ENCODE data around the gene SPR. TPM values are rescaled to one million over a fixed set of nuclear protein-coding genes. Genes with fewer than 3 reads are reported as not detected.

The SPR gene
- total and polyA plus RNA-seq, 2 of the 13 experiments (the other 11 are each of a cell fraction or from before 2014, with no cell fraction given): 34.0 to 96.0 TPM

DNA sequence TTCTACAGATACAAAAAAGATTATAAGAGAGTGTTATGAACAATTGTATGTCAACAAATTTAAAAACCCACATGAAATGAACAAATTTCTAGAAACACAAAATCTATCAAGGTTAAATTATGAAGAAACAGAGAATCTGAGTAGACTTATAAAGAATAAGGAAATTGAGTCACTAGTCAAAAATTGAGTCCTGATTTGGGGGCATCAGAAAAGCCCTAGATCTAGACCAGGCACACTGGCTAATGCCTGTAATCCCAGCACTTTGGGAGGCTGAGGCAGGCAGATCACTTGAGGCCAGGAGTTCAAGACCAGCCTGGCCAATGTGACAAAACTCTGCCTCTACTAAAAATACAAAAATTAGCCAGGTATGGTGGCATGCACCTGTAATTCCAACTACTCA lies 15.3 kb upstream of the SPR start:
- Histone ChIP-seq H3K9me3 (ENCODE audit: low read length) (no peaks in the 10 kb centered on the region; the same call in 1 of the 2 replicates), H3K9ac (ENCODE audit: insufficient read depth, low read depth, low read length) (no peak overlapping the region), H3K27ac (ENCODE audit: extremely low read length, insufficient read depth, low read length) (no peak overlapping the region), H4K20me1 (ENCODE audit: insufficient read depth, low read length) (no peaks in the 10 kb centered on the region), H2AFZ (ENCODE audit: low read length) (no peak overlapping the region), H3K4me3 (replicated peaks in 1 of 3; ENCODE audit: insufficient read depth in 1 of 3, low read depth in 2 of 3, low read length in 3 of 3) (no peak overlapping the region), H3K27me3 (ENCODE audit: control insufficient read depth in 1 of 2, insufficient read depth in 2 of 2, low read length in 2 of 2) (0 out of 5 replicates have a peak, but pooled peaks cover 1% of the 10 kb centered on the region in 2 experiments), H3K36me3 (replicated peaks in 1 of 2; ENCODE audit: control insufficient read depth in 1 of 2, insufficient read depth in 2 of 2, low read length in 2 of 2) (no peaks in the 10 kb centered on the region), H3K4me2 (ENCODE audit: low read depth, low read length) (no peak overlapping the region), H3K79me2 (ENCODE audit: insufficient read depth, low read length) (no peaks in the 10 kb centered on the region), H3K4me1 (ENCODE audit: insufficient read depth, low read length) (no peaks in the 10 kb centered on the region)
- POLR2A ChIA-PET: no interaction called here
- DNase-seq (ENCODE audit: low spot score) (no peak), ATAC-seq (no peak), FAIRE-seq (no peak)
- CTCF ChIA-PET (ENCODE audit: low intra/inter-chr PET ratio, low total read pairs): no interaction called here
- intact Hi-C loops (cut with micrococcal nuclease; ENCODE audit: unreplicated experiment): no loop called here
- in situ Hi-C loops (cut with HindIII; ENCODE audit: extremely low pct_ligation_motif_present, low pct_unique_long_range_greater_than_20kb): loop anchor here (25.0 kb wide), 1 partner anchor 1335 kb away; no protein-coding TSS in a partner anchor
- BruUV-seq (replicated peaks): no TSS peak
- TF ChIP-seq ZNF180 (CRISPR knock-in tag; IDR thresholded peaks at IDR 0.05; ENCODE audit: borderline replicate concordance, low read depth): no peak
- no peak for TF ChIP-seq HHEX (CRISPR knock-in tag; IDR thresholded peaks at IDR 0.05)
- no peak for TF ChIP-seq DNMT1 (CRISPR knock-in tag; IDR thresholded peaks at IDR 0.05)
- no peak for TF ChIP-seq THAP11 (CRISPR knock-in tag; IDR thresholded peaks at IDR 0.05)
- no peak for TF ChIP-seq REPIN1 (CRISPR knock-in tag; IDR thresholded peaks at IDR 0.05; ENCODE audit: borderline replicate concordance, low read depth)
- TF ChIP-seq SIX1 (CRISPR knock-in tag; IDR thresholded peaks at IDR 0.05; ENCODE audit: borderline replicate concordance): no peak
- TF ChIP-seq, protein P1, sequence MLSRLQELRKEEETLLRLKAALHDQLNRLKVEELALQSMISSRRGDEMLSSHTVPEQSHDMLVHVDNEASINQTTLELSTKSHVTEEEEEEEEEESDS (CRISPR knock-in tag; IDR thresholded peaks at IDR 0.05; ENCODE audit: borderline replicate concordance): no peak
- TF ChIP-seq HNRNPL (IDR thresholded peaks at IDR 0.05; ENCODE audit: low read depth, low read length): no peak
- TF ChIP-seq, protein P2, sequence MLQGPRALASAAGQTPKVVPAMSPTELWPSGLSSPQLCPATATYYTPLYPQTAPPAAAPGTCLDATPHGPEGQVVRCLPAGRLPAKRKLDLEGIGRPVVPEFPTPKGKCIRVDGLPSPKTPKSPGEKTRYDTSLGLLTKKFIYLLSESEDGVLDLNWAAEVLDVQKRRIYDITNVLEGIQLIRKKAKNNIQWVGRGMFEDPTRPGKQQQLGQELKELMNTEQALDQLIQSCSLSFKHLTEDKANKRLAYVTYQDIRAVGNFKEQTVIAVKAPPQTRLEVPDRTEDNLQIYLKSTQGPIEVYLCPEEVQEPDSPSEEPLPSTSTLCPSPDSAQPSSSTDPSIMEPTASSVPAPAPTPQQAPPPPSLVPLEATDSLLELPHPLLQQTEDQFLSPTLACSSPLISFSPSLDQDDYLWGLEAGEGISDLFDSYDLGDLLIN (CRISPR knock-in tag; IDR thresholded peaks at IDR 0.05; ENCODE audit: borderline replicate concordance): no peak
- TF ChIP-seq, protein P3, sequence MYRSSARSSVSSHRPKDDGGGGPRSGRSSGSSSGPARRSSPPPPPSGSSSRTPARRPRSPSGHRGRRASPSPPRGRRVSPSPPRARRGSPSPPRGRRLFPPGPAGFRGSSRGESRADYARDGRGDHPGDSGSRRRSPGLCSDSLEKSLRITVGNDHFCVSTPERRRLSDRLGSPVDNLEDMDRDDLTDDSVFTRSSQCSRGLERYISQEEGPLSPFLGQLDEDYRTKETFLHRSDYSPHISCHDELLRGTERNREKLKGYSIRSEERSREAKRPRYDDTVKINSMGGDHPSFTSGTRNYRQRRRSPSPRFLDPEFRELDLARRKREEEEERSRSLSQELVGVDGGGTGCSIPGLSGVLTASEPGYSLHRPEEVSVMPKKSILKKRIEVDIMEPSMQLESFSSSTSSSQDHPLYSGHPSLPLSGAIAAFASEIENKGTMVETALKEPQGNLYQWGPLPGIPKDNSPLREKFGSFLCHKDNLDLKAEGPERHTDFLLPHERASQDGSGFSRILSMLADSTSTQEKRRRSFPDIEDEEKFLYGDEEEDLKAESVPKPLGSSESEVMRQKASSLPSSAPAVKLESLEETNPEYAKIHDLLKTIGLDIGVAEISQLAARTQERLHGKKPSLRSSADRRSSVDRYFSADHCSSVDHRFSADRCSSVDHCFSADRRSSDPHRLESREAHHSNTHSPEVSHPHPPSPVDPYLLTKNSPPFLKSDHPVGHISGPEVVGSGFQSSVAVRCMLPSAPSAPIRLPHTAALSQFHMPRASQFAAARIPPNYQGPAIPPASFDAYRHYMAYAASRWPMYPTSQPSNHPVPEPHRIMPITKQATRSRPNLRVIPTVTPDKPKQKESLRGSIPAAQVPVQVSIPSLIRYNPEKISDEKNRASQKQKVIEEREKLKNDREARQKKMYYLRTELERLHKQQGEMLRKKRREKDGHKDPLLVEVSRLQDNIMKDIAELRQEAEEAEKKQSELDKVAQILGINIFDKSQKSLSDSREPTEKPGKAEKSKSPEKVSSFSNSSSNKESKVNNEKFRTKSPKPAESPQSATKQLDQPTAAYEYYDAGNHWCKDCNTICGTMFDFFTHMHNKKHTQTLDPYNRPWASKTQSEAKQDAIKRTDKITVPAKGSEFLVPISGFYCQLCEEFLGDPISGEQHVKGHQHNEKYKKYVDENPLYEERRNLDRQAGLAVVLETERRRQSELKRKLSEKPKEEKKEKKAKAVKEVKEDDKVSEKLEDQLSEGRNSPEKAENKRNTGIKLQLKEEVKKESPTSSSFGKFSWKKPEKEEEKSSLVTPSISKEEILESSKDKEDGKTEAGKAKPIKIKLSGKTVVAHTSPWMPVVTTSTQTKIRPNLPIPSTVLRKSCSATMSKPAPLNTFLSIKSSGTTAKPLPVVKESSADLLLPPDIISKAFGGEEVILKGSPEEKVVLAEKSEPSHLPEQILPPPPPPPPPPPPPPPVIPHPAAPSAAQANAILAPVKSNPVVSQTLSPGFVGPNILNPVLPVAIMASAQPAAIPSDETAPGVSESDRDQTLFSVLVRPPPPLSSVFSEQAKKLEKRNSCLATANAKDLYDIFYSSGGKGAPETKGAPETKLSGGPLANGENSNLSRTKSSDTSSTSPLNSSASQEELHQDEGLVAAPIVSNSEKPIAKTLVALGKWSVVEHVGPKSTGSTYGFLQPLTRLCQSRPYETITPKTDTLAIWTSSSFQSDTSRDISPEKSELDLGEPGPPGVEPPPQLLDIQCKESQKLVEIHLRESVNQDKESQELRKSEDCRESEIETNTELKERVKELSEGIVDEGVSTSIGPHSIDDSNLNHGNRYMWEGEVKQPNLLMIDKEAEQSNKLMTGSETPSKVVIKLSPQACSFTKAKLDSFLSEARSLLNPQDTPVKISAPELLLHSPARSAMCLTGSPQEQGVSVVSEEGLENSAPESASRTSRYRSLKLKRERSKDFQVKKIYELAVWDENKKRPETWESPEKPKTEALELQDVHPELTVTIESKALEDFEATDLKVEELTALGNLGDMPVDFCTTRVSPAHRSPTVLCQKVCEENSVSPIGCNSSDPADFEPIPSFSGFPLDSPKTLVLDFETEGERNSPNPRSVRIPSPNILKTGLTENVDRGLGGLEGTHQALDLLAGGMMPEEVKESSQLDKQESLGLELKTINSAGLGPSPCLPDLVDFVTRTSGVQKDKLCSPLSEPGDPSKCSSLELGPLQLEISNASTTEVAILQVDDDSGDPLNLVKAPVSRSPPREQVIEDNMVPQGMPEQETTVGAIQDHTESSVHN (CRISPR knock-in tag; IDR thresholded peaks at IDR 0.05): no peak
- TF ChIP-seq, protein P4, sequence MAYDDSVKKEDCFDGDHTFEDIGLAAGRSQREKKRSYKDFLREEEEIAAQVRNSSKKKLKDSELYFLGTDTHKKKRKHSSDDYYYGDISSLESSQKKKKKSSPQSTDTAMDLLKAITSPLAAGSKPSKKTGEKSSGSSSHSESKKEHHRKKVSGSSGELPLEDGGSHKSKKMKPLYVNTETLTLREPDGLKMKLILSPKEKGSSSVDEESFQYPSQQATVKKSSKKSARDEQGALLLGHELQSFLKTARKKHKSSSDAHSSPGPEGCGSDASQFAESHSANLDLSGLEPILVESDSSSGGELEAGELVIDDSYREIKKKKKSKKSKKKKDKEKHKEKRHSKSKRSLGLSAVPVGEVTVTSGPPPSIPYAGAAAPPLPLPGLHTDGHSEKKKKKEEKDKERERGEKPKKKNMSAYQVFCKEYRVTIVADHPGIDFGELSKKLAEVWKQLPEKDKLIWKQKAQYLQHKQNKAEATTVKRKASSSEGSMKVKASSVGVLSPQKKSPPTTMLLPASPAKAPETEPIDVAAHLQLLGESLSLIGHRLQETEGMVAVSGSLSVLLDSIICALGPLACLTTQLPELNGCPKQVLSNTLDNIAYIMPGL (CRISPR knock-in tag; IDR thresholded peaks at IDR 0.05; ENCODE audit: borderline replicate concordance in 1 of 2, low read depth in 1 of 2): no peak
